ENCODE results near the gene GID8. TPM values are rescaled to one million over a fixed set of nuclear protein-coding genes. Genes with fewer than 3 reads are reported as not detected.
A peak's percentile ranks its signal among the peaks of the same experiment; 100 is the strongest.

GID8 gene
- polyA plus RNA-seq, 1 of the 3 experiments (the other 2 are of a cell fraction): 18.1 TPM

DNA sequence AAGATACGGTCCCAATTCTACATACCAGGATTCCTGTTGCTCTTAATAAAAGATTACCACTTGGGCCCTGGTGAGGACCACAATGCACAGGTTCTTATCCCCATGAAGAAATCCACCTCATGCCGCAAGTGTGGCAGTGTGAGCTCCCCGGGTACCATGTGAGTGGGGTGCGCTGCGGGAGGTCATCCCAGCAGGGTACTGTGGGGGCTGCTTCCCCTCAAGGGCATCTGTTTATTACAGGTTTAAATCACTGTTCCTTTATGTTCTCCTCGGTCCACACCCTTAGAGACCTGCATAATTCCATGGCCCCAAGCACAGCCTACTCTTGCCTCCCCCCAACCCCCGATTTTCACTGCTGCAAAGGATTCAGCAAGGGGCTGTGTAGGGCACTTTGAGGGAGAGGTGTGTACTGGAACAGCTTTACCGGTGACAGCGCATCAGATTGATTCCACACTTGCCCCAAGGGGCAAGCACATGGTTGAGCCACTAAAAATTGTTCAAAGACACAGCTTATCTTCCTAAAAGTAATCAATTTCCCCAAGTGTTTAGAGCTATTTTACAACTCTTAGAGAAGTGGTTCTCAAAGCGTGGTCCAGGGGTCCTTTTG lies 17.8 kb upstream of the GID8 start:
- Histone ChIP-seq H3K36me3 (replicated peaks in 1 of 2; ENCODE audit: control insufficient read depth in 1 of 2, insufficient read depth in 2 of 2, low read length in 1 of 2) (no peaks in the 10 kb centered on the region), H4K20me1 (ENCODE audit: insufficient read depth) (peaks cover 100% of the 10 kb centered on the region), H3K4me3 (ENCODE audit: low read depth in 2 of 2, low read length in 1 of 2) (no peak overlapping the region), H3K4me1 (ENCODE audit: control insufficient read depth in 1 of 2, insufficient read depth in 2 of 2, low read depth in 1 of 2, low read length in 1 of 2) (peaks cover 26 to 35% of the 10 kb centered on the region in 2 experiments; a peak in 3 of 4 replicates), H3K9me2 (no peaks in the 10 kb centered on the region), H3K79me2 (ENCODE audit: insufficient read depth) (peaks cover 100% of the 10 kb centered on the region), H3F3A (replicated peaks; ENCODE audit: insufficient read depth) (peaks cover 7% of the 10 kb centered on the region), H3K27ac (ENCODE audit: low read depth in 2 of 2, low read length in 1 of 2) (no peak overlapping the region), H3K4me2 (no peak overlapping the region), H2AFZ (ENCODE audit: low read depth) (no peak overlapping the region), H3K27me3 (ENCODE audit: insufficient read depth) (no peaks in the 10 kb centered on the region), H3K9ac (no peak overlapping the region), H3K9me3 (no peaks in the 10 kb centered on the region)
- 92% methylated on average over 10 of the region's 10 CpGs for WGBS (ENCODE audit: low lambda C conversion rate)
- CTCF ChIA-PET: interaction anchor here (0.8 to 17.1 kb wide), 9 partner anchors 10 to 65 kb away, joined by 3 to 181 read pairs (median 9); partner anchors contain the start of gene GID8
- POLR2A ChIA-PET: no interaction called here
- no peak for DNase-seq
- TF ChIP-seq TEAD4 (IDR thresholded peaks at IDR 0.05; ENCODE audit: borderline replicate concordance, insufficient read depth) (no peak), FOXJ3 (CRISPR knock-in tag; IDR thresholded peaks at IDR 0.05) (no peak), POLR2AphosphoS5 (IDR thresholded peaks at IDR 0.05; ENCODE audit: low read depth, low read length) (no peak), JUND (IDR thresholded peaks at IDR 0.05) (no peak), TCF12 (IDR thresholded peaks at IDR 0.05) (no peak), USF2 (IDR thresholded peaks at IDR 0.05; ENCODE audit: borderline replicate concordance, low read depth, low read length) (no peak), NRF1 (IDR thresholded peaks at IDR 0.05; ENCODE audit: low read depth, low read length) (no peak), TAF1 (IDR thresholded peaks at IDR 0.05; ENCODE audit: borderline replicate concordance, low read depth, low read length) (no peak), IRF3 (IDR thresholded peaks at IDR 0.05; ENCODE audit: low read depth, low read length) (no peak), EP300 (IDR thresholded peaks at IDR 0.05; ENCODE audit: borderline replicate concordance in 1 of 2, low read depth in 1 of 2, low read length in 1 of 2) (no peak), ELF1 (IDR thresholded peaks at IDR 0.05) (no peak)

GRCh38 chr20:62921119-62921687 lies 16.7 kb upstream of the GID8 start:
- CTCF ChIA-PET: interaction anchor here (0.5 to 17.1 kb wide), 13 partner anchors 9 to 88 kb away, joined by 3 to 181 read pairs (median 7); partner anchors contain the start of gene GID8
- Histone ChIP-seq H3F3A (replicated peaks; ENCODE audit: insufficient read depth) (peaks cover 10% of the 10 kb centered on the region), H4K20me1 (ENCODE audit: insufficient read depth) (peaks cover 93% of the 10 kb centered on the region)
- TF ChIP-seq, protein P1, sequence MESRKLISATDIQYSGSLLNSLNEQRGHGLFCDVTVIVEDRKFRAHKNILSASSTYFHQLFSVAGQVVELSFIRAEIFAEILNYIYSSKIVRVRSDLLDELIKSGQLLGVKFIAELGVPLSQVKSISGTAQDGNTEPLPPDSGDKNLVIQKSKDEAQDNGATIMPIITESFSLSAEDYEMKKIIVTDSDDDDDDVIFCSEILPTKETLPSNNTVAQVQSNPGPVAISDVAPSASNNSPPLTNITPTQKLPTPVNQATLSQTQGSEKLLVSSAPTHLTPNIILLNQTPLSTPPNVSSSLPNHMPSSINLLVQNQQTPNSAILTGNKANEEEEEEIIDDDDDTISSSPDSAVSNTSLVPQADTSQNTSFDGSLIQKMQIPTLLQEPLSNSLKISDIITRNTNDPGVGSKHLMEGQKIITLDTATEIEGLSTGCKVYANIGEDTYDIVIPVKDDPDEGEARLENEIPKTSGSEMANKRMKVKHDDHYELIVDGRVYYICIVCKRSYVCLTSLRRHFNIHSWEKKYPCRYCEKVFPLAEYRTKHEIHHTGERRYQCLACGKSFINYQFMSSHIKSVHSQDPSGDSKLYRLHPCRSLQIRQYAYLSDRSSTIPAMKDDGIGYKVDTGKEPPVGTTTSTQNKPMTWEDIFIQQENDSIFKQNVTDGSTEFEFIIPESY (IDR thresholded peaks at IDR 0.05; ENCODE audit: borderline replicate concordance, low read depth): no peak
- TF ChIP-seq USF1 (IDR thresholded peaks at IDR 0.05; ENCODE audit: borderline replicate concordance, low read depth) (no peak), GATA2 (CRISPR knock-in tag; IDR thresholded peaks at IDR 0.05) (no peak), IRF3 (IDR thresholded peaks at IDR 0.05; ENCODE audit: low read depth, low read length) (no peak), SIN3A (IDR thresholded peaks at IDR 0.05; ENCODE audit: borderline replicate concordance, low read depth, low read length) (no peak)
- TF ChIP-seq, protein P2, sequence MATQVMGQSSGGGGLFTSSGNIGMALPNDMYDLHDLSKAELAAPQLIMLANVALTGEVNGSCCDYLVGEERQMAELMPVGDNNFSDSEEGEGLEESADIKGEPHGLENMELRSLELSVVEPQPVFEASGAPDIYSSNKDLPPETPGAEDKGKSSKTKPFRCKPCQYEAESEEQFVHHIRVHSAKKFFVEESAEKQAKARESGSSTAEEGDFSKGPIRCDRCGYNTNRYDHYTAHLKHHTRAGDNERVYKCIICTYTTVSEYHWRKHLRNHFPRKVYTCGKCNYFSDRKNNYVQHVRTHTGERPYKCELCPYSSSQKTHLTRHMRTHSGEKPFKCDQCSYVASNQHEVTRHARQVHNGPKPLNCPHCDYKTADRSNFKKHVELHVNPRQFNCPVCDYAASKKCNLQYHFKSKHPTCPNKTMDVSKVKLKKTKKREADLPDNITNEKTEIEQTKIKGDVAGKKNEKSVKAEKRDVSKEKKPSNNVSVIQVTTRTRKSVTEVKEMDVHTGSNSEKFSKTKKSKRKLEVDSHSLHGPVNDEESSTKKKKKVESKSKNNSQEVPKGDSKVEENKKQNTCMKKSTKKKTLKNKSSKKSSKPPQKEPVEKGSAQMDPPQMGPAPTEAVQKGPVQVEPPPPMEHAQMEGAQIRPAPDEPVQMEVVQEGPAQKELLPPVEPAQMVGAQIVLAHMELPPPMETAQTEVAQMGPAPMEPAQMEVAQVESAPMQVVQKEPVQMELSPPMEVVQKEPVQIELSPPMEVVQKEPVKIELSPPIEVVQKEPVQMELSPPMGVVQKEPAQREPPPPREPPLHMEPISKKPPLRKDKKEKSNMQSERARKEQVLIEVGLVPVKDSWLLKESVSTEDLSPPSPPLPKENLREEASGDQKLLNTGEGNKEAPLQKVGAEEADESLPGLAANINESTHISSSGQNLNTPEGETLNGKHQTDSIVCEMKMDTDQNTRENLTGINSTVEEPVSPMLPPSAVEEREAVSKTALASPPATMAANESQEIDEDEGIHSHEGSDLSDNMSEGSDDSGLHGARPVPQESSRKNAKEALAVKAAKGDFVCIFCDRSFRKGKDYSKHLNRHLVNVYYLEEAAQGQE (IDR thresholded peaks at IDR 0.05; ENCODE audit: low read depth, low read length): no peak

More at GRCh38 chr20:62921119-62921687, 16.7 kb upstream of the GID8 start:
- Histone ChIP-seq H3K4me1 (ENCODE audit: control insufficient read depth in 1 of 2, insufficient read depth in 2 of 2, low read depth in 1 of 2, low read length in 1 of 2) (peaks cover 26 to 37% of the 10 kb centered on the region in 2 experiments; a peak in 3 of 4 replicates), H3K9me3 (no peaks in the 10 kb centered on the region), H3K4me2 (peak overlapping the region; percentile 42; the same call in 1 of the 2 replicates), H3K9ac (no peak overlapping the region), H3K9me2 (no peaks in the 10 kb centered on the region), H3K27me3 (ENCODE audit: insufficient read depth) (no peaks in the 10 kb centered on the region), H3K27ac (ENCODE audit: low read depth in 2 of 2, low read length in 1 of 2) (peak overlapping the region in 1 of 2 experiments; percentile 35; a peak in 1 of 4 replicates), H3K4me3 (ENCODE audit: low read depth in 2 of 2, low read length in 1 of 2) (no peak overlapping the region), H3K36me3 (replicated peaks in 1 of 2; ENCODE audit: control insufficient read depth in 1 of 2, insufficient read depth in 2 of 2, low read length in 1 of 2) (no peaks in the 10 kb centered on the region), H2AFZ (ENCODE audit: low read depth) (no peak overlapping the region), H3K79me2 (ENCODE audit: insufficient read depth) (peaks cover 97% of the 10 kb centered on the region)
- DNase-seq: peak; percentile 81
- POLR2A ChIA-PET: no interaction called here
- 70% methylated on average over 4 of the region's 8 CpGs for WGBS (ENCODE audit: low lambda C conversion rate)

Measured in SK-N-SH (cell line).